GM12801 (cell line): ENCODE measurements around the gene IKZF5.

Experiments
- CTCF ChIP-seq: IDR thresholded peaks from one replicate; pipeline ENCODE4 v1.5.1; 2011; ENCODE audit warnings: control low read depth; ENCODE audit not compliant: insufficient read length; ENCODE audit errors: extremely low read depth

Gene IKZF5

GRCh38 chr10:123024540-123024939 is 15.9 kb upstream of the IKZF5 start:
- no peak for TF ChIP-seq CTCF

GRCh38 chr10:123021517-123021916 is 12.9 kb upstream of the IKZF5 start:
- TF ChIP-seq CTCF, result no peak

- no peak for TF ChIP-seq CTCF
These were observed 11.5 kb upstream of the IKZF5 start for GRCh38 chr10:123019941-123020703.

- TF ChIP-seq CTCF, result no peak
These were observed 10.7 kb upstream of the IKZF5 start for GRCh38 chr10:123019264-123019663.

GRCh38 chr10:123018531-123018930 is 9.9 kb upstream of the IKZF5 start:
- TF ChIP-seq CTCF, result no peak

GRCh38 chr10:123017421-123018165 is 9.0 kb upstream of the IKZF5 start:
- TF ChIP-seq CTCF, result no peak

- TF ChIP-seq CTCF, result no peak
These were observed 7.6 kb upstream of the IKZF5 start for GRCh38 chr10:123016228-123016627.
